Body of pancreas (tissue), 4 donors: ENCODE measurements around the gene POU3F2.

Experiments
- POLR2A ChIP-seq, 3 donors: fragments of 450-650 bp; IDR thresholded peaks; one replicate each; pipeline ENCODE4 v1.6.1; 2016; ENCODE audit warnings: antibody characterized with exemption in 3 of 3, mild to moderate bottlenecking in 2 of 3
- TF ChIP-seq, protein P1 (sequence below), 7 experiments: fragments of 450-650 bp in 4 of 7; fragments of 200-600 bp in 3 of 7; sonication (generic) in 3 of 7; IDR thresholded peaks; one replicate each; pipeline ENCODE4 v1.5.1; 2016 to 2019; ENCODE audit warnings: antibody characterized with exemption in 7 of 7

- TF ChIP-seq, protein P1, sequence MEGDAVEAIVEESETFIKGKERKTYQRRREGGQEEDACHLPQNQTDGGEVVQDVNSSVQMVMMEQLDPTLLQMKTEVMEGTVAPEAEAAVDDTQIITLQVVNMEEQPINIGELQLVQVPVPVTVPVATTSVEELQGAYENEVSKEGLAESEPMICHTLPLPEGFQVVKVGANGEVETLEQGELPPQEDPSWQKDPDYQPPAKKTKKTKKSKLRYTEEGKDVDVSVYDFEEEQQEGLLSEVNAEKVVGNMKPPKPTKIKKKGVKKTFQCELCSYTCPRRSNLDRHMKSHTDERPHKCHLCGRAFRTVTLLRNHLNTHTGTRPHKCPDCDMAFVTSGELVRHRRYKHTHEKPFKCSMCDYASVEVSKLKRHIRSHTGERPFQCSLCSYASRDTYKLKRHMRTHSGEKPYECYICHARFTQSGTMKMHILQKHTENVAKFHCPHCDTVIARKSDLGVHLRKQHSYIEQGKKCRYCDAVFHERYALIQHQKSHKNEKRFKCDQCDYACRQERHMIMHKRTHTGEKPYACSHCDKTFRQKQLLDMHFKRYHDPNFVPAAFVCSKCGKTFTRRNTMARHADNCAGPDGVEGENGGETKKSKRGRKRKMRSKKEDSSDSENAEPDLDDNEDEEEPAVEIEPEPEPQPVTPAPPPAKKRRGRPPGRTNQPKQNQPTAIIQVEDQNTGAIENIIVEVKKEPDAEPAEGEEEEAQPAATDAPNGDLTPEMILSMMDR (IDR thresholded peaks at IDR 0.05), result no peak
- no peak for TF ChIP-seq POLR2A (IDR thresholded peaks at IDR 0.05)
Observed at GRCh38 chr6:98787961-98788360, 46.4 kb upstream of the POU3F2 start.
